Endothelial cell (in vitro differentiated cells): ENCODE data around the gene ARHGEF2. TPM values are rescaled to one million over a fixed set of nuclear protein-coding genes. Genes with fewer than 3 reads are reported as not detected.
A peak's percentile ranks its signal among the peaks of the same experiment; 100 is the strongest.

Experiments used
- DNase-seq: peaks from one replicate; pipeline ENCODE4 v3.0.0; 2021; ENCODE audit warnings: low spot score
- H3K27ac Mint-ChIP-seq: one replicate; pipeline ENCODE4 v1.8.0; 2021; ENCODE audit warnings: mixed read lengths, inconsistent platforms; ENCODE audit not compliant: unreplicated experiment
- H3K27me3 Mint-ChIP-seq: one replicate; pipeline ENCODE4 v1.8.0; 2021; ENCODE audit warnings: mild to moderate bottlenecking, moderate library complexity, mixed read lengths, inconsistent platforms; ENCODE audit not compliant: unreplicated experiment
- H3K36me3 Mint-ChIP-seq: one replicate; pipeline ENCODE4 v1.8.0; 2021; ENCODE audit warnings: mild to moderate bottlenecking, low read depth, mixed read lengths, inconsistent platforms; ENCODE audit not compliant: unreplicated experiment
- H3K4me1 Mint-ChIP-seq: one replicate; pipeline ENCODE4 v1.8.0; 2021; ENCODE audit warnings: mild to moderate bottlenecking, mixed read lengths, inconsistent platforms; ENCODE audit not compliant: unreplicated experiment
- H3K4me3 Mint-ChIP-seq: one replicate; pipeline ENCODE4 v1.8.0; 2021; ENCODE audit warnings: mild to moderate bottlenecking, mixed read lengths, inconsistent platforms; ENCODE audit not compliant: unreplicated experiment
- H3K9me3 Mint-ChIP-seq: one replicate; pipeline ENCODE4 v1.8.0; 2021; ENCODE audit warnings: mixed read lengths, inconsistent platforms; ENCODE audit not compliant: unreplicated experiment
- total RNA-seq: library from RNA; stranded (reverse); fragmentation: NEBNext Ultra II Directional; extraction: Animal tissue kit (Norgen Biotek cat#: 25700); gene quantifications from one replicate; pipeline ENCODE4 v1.2.1, GENCODE V29; 2021; ENCODE audit not compliant: unreplicated experiment
- TF ChIP-seq, protein P1 (sequence below): fragments of 200-600 bp; sonication (generic); IDR thresholded peaks from one replicate; pipeline ENCODE4 v1.5.0; 2021; ENCODE audit warnings: antibody characterized with exemption; ENCODE audit not compliant: unreplicated experiment

The ARHGEF2 gene
- total RNA-seq, 1 donor from 2014 or later: 244 TPM

DNA sequence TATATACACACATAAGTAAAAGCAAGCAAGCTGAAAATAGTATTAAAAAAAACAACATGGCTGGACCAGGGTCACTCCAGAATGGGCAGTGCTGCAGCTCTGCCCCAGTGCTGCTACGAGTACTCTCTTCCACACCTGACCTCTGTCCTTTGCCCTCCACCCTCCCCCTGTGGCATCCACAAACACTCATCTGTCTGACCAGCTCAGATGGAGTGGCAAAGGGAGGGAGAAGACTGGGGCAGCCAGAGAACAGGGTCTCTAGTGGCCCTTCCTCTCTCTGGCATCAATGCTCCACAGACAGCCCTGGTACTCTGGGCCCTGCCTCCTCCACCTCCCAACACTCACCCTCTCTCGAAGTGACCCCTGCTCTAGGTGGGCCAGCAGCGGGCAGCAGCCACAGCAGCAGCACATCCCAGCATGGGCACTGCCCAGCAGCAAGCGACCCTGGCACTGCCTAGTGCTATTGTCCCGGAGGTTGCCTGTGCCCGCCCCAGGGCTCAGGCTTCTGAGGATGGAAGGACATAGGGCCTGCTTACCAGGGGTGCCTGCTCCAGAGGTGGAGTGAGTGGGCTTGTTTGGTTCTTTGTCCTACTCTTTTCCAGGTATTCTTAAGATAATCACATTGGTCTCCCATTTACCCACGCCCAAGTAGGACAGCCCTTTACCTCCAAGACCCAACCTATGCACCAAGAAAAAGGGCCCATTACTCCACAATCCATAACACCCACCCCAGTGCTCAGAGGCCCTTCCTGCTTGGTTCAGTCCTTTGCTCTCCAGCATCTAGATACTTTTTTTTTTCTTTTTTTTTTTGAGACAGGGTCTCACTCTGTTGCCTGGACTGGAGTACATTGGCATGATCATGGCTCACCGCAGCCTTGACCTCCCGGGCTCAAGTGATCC lies 6.2 kb downstream of the ARHGEF2 start:
- peaks cover 51% of the 10 kb centered on the region for H3K36me3 Mint-ChIP-seq
- H3K27me3 Mint-ChIP-seq: peaks cover 31% of the 10 kb centered on the region
- peaks cover 93% of the 10 kb centered on the region for H3K4me1 Mint-ChIP-seq
- H3K27ac Mint-ChIP-seq: peak overlapping the region; percentile 85
- TF ChIP-seq, protein P1, sequence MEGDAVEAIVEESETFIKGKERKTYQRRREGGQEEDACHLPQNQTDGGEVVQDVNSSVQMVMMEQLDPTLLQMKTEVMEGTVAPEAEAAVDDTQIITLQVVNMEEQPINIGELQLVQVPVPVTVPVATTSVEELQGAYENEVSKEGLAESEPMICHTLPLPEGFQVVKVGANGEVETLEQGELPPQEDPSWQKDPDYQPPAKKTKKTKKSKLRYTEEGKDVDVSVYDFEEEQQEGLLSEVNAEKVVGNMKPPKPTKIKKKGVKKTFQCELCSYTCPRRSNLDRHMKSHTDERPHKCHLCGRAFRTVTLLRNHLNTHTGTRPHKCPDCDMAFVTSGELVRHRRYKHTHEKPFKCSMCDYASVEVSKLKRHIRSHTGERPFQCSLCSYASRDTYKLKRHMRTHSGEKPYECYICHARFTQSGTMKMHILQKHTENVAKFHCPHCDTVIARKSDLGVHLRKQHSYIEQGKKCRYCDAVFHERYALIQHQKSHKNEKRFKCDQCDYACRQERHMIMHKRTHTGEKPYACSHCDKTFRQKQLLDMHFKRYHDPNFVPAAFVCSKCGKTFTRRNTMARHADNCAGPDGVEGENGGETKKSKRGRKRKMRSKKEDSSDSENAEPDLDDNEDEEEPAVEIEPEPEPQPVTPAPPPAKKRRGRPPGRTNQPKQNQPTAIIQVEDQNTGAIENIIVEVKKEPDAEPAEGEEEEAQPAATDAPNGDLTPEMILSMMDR: no peak
- no peaks in the 10 kb centered on the region for H3K9me3 Mint-ChIP-seq
- H3K4me3 Mint-ChIP-seq: peak overlapping the region; percentile 62
- DNase-seq: no peak

DNA sequence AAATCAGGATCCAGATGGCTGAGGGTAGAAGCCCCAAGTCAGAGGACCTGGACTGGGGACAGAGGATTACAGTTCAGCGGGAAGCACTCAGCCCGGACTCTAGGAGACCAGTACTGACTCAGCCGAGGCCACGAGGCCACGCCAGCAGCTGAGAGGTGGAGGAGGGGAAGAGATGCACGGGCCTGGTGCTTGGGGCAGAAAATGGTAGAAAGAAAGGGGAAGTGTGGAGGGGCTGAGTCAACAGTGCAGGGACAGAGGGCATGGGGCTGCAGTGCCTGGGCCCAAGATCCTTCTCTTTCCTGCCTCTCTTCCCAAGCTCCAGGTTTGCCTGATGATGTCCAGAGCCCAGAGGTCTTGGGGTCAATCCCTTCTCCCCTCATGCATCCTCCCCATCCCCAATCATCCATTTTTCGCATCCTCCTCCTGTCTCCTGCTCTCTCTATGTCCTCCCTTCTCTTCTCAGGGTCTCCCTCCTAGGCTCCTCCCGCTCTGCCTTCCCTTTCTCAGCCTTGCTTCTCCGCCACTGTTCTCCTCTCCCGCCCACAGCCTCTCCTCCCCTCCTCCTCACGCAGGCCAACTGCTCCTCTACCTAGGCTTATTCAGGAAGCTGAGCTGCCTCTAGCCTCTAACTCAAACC lies 7.7 kb downstream of the ARHGEF2 start:
- Mint-ChIP-seq H3K27me3 (peaks cover 25% of the 10 kb centered on the region), H3K4me3 (peak overlapping the region; percentile 85), H3K9me3 (no peaks in the 10 kb centered on the region), H3K27ac (peak overlapping the region; percentile 99), H3K36me3 (peaks cover 50% of the 10 kb centered on the region), H3K4me1 (peaks cover 92% of the 10 kb centered on the region)
- TF ChIP-seq, protein P1: no peak
- DNase-seq: no peak

DNA sequence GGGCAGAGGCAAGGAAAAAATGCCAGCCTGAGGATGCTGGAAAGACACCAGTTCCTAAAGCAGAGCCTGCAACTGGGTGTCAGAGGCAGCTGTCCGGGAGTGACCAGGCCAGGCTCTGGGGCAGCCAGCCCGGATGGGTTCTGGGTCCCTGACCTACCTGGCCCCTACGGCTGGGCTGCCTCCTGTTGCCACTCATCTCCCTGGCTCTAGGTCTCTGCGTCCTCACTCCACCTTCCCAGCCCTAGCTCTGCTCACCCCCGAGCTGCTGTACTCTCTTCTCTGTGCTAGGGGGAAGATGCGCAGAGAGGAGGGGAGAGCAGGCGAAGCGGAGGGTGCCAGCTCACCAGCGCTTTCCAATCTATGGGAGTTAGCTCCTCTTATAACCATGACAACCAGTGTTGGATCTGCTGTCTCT lies 9.0 kb downstream of the ARHGEF2 start:
- Mint-ChIP-seq H3K27ac (peak overlapping the region; percentile 99), H3K9me3 (no peaks in the 10 kb centered on the region), H3K4me1 (peaks cover 86% of the 10 kb centered on the region), H3K27me3 (peaks cover 20% of the 10 kb centered on the region), H3K4me3 (peak overlapping the region; percentile 85), H3K36me3 (peaks cover 56% of the 10 kb centered on the region)
- TF ChIP-seq, protein P1: no peak
- no peak for DNase-seq

DNA sequence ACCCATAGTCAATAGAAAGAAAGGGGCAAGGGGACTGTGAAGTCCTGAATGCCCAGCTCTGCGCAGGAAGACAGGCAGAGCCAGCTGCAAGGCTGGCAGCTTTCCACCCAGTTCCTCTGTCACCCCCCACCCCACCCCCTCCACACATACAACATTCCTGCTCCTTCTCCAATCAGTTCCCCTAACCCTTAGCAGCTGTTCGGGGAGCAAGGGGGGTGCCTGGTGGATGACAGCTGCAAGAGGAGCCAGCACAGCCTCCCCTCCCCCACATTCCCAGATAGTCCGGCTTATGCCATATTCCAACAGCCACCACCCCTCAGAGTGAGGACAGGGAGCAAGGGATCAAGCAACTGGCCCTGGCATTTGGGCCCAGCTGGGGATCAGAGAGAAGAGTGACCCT lies 9.7 kb downstream of the ARHGEF2 start:
- Mint-ChIP-seq H3K36me3 (peaks cover 60% of the 10 kb centered on the region), H3K4me3 (peak overlapping the region; percentile 78), H3K27me3 (peaks cover 18% of the 10 kb centered on the region), H3K4me1 (peaks cover 83% of the 10 kb centered on the region), H3K27ac (peak overlapping the region; percentile 99), H3K9me3 (no peaks in the 10 kb centered on the region)
- DNase-seq: no peak
- TF ChIP-seq, protein P1: no peak

DNA sequence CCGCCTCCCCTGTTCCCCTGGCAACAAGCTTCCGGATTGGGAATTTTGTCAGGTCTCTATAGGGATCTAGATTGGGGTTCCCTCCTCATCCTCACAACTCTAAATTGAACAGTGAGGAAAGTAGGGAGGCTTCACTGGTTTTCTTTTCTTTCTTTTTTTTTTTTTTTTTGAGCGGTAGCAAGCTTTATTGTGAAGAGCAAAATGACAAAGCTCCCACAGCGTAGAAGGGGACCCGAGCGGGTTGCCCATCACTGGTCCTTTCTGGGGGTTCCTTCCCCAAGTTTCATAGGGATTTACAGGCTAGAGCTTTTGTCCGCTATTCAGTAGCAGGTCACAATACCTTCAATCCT lies 10.3 kb downstream of the ARHGEF2 start:
- no peak for DNase-seq
- TF ChIP-seq, protein P1: no peak
- H3K4me1 Mint-ChIP-seq: peaks cover 77% of the 10 kb centered on the region
- no peaks in the 10 kb centered on the region for H3K9me3 Mint-ChIP-seq
- H3K27me3 Mint-ChIP-seq: peaks cover 17% of the 10 kb centered on the region
- peak overlapping the region; percentile 99 for H3K27ac Mint-ChIP-seq
- H3K4me3 Mint-ChIP-seq: peak overlapping the region; percentile 84
- peaks cover 56% of the 10 kb centered on the region for H3K36me3 Mint-ChIP-seq
